ENCODE measurements around the gene MTG1.

The MTG1 gene

DNA sequence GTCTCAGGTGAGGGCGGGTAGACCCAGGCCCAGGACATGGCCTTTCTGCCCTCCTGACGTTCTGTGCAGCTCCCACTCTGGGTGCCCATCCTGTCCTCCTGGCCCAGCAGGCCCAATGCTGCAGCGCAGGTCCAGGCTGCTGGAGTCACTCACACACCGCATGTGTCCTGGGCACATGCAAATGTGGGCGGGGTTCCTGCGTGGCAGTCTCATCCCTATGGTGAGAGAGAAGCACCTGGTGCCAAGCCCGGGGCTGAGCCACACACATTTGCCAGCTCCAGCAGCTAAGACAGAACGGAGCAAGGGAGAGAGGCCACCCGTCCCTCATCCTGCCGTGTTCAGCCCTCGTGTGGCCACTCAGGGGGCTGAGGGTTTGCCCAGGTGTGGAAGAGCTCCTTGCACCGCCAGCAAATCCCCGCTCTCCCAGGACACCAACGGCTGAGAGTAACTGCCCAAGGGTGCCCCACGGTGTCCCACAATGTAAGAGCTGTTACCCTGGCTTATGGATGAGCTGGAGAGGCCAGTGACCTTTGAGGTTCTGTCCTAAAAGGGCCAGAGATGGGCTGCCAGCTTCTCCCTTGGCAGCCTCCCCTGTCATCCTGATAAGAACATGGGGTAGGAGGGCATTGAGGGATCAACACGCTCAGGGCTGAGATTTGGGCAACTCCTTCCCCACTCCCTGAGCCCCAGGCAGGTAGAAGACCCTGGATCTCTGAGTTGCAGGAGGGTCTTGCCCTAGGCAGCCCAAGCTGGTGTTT, 40.6 kb upstream of the MTG1 start (continued):
- TF ChIP-seq, protein P1, sequence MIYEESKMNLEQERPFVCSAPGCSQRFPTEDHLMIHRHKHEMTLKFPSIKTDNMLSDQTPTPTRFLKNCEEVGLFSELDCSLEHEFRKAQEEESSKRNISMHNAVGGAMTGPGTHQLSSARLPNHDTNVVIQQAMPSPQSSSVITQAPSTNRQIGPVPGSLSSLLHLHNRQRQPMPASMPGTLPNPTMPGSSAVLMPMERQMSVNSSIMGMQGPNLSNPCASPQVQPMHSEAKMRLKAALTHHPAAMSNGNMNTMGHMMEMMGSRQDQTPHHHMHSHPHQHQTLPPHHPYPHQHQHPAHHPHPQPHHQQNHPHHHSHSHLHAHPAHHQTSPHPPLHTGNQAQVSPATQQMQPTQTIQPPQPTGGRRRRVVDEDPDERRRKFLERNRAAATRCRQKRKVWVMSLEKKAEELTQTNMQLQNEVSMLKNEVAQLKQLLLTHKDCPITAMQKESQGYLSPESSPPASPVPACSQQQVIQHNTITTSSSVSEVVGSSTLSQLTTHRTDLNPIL (CRISPR knock-in tag; IDR thresholded peaks at IDR 0.05; ENCODE audit: low read depth): no peak
- TF ChIP-seq BACH2 (CRISPR knock-in tag; IDR thresholded peaks at IDR 0.05; ENCODE audit: borderline replicate concordance): no peak
- no peak for TF ChIP-seq ISL1 (CRISPR knock-in tag; IDR thresholded peaks at IDR 0.05)
- no peak for TF ChIP-seq GLIS3 (CRISPR knock-in tag; IDR thresholded peaks at IDR 0.05)
- TF ChIP-seq ARNTL (CRISPR knock-in tag; IDR thresholded peaks at IDR 0.05; ENCODE audit: borderline replicate concordance, low read depth): no peak

DNA sequence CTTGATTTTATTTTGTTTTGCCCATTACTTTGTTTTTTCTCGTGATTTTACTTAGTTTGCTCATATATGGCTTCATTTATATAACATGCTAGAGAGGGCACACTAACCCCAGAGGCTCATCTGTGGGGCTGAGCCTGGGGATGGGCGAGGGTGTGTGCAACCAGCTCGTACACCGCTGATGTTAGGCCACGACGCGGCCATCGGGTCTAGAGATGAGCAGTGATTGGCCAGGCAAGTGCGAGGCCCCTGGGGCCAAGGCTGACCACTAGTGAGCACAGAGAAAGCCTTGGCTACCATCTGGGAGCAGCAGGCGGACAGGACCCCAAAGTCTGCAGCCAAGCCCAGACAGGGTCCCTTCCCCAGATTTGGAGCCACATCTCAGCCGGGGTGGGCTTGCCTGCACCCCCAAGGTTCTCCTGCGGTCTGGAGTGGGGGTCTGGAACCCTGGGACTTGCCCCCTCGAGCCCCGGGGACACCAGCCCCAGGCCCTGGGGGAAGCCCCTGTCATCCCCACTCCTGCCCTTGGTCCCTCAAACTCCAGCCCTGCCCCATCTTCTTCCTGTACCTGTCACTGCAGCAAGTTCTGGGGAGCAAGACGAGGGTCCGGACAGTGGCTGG, 39.9 kb upstream of the MTG1 start:
- no peak for ATAC-seq

DNA sequence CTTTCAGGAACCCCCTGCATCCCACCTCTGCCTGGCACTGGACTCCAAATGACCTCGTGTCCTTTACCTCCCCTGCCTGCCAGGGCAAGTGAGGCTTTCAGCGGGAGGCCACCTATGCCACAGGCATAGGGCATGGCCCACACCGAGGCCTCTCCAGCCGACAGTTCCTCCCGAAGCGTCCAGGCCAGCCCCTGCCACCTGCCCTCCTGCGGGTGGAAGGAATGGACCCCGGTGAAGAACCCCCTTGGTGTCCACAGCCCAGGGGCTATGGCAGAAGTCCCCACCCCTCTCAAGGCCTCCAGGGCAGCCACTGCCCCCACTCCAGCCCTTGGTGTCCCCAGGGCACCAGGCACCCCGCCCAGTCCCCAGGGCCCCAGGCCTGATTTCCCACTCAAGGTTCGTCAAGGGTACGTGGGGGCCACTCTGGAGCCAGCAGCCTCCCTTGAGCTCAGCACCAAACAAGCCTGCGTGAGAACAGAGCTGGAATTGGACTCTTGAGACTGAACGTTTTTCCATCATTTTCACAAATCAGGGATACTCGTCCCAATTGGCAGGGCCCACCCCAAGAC, 39.2 kb upstream of the MTG1 start:
- ATAC-seq: no peak
- TF ChIP-seq, protein P1 (CRISPR knock-in tag; IDR thresholded peaks at IDR 0.05; ENCODE audit: low read depth): no peak
- TF ChIP-seq ISL1 (CRISPR knock-in tag; IDR thresholded peaks at IDR 0.05) (no peak), ZNF70 (CRISPR knock-in tag; IDR thresholded peaks at IDR 0.05) (no peak), ZNF565 (CRISPR knock-in tag; conservative IDR thresholded peaks at IDR 0.05; ENCODE audit: low read depth) (no peak), OSR1 (CRISPR knock-in tag; IDR thresholded peaks at IDR 0.05) (no peak), GLIS3 (CRISPR knock-in tag; IDR thresholded peaks at IDR 0.05) (no peak), ZFP3 (CRISPR knock-in tag; IDR thresholded peaks at IDR 0.05) (no peak), RARB (CRISPR knock-in tag; IDR thresholded peaks at IDR 0.05) (no peak)
- TF ChIP-seq, protein P2, sequence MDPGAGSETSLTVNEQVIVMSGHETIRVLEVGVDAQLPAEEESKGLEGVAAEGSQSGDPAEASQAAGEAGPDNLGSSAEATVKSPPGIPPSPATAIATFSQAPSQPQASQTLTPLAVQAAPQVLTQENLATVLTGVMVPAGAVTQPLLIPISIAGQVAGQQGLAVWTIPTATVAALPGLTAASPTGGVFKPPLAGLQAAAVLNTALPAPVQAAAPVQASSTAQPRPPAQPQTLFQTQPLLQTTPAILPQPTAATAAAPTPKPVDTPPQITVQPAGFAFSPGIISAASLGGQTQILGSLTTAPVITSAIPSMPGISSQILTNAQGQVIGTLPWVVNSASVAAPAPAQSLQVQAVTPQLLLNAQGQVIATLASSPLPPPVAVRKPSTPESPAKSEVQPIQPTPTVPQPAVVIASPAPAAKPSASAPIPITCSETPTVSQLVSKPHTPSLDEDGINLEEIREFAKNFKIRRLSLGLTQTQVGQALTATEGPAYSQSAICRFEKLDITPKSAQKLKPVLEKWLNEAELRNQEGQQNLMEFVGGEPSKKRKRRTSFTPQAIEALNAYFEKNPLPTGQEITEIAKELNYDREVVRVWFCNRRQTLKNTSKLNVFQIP (CRISPR knock-in tag; IDR thresholded peaks at IDR 0.05; ENCODE audit: borderline replicate concordance, low read depth): no peak

More for the DNA sequence above, 39.9 kb upstream of the MTG1 start:
- TF ChIP-seq PPARA (CRISPR knock-in tag; IDR thresholded peaks at IDR 0.05; ENCODE audit: borderline replicate concordance) (no peak), ZNF70 (CRISPR knock-in tag; IDR thresholded peaks at IDR 0.05) (no peak), CSDC2 (CRISPR knock-in tag; IDR thresholded peaks at IDR 0.05) (no peak), TOX (CRISPR knock-in tag; IDR thresholded peaks at IDR 0.05; ENCODE audit: borderline replicate concordance) (no peak), ISL1 (CRISPR knock-in tag; IDR thresholded peaks at IDR 0.05) (no peak)

DNA sequence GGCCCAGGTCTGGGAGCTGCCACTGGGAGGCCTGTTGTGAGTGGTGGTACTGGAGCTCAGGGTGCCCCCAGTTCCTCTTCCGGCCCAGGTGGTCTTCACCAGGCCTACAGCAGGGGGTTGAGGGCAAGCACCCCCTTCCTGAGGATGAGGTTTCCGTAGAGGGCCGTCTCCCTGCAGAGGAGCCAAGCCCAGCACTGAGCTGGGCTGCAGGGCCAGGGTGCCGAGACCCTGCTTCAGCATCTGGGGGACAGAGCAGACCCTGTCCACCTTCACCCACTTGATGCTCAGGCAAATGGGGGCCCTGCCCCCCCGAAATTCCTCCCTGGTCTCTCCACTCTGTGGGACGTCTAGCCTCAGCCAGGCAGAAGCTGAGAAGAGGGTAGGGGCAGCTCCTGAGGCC, 38.7 kb upstream of the MTG1 start:
- no peak for TF ChIP-seq ISL1 (CRISPR knock-in tag; IDR thresholded peaks at IDR 0.05)
- no peak for TF ChIP-seq TCF4 (CRISPR knock-in tag; IDR thresholded peaks at IDR 0.05; ENCODE audit: borderline replicate concordance)
- TF ChIP-seq, protein P1 (CRISPR knock-in tag; IDR thresholded peaks at IDR 0.05; ENCODE audit: low read depth): no peak
- TF ChIP-seq, protein P3, sequence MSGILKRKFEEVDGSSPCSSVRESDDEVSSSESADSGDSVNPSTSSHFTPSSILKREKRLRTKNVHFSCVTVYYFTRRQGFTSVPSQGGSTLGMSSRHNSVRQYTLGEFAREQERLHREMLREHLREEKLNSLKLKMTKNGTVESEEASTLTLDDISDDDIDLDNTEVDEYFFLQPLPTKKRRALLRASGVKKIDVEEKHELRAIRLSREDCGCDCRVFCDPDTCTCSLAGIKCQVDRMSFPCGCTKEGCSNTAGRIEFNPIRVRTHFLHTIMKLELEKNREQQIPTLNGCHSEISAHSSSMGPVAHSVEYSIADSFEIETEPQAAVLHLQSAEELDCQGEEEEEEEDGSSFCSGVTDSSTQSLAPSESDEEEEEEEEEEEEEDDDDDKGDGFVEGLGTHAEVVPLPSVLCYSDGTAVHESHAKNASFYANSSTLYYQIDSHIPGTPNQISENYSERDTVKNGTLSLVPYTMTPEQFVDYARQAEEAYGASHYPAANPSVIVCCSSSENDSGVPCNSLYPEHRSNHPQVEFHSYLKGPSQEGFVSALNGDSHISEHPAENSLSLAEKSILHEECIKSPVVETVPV (CRISPR knock-in tag; IDR thresholded peaks at IDR 0.05): no peak
- no peak for TF ChIP-seq ZC3H10 (CRISPR knock-in tag; IDR thresholded peaks at IDR 0.05)
- no peak for TF ChIP-seq TOX (CRISPR knock-in tag; IDR thresholded peaks at IDR 0.05; ENCODE audit: borderline replicate concordance)
- TF ChIP-seq ZNF565 (CRISPR knock-in tag; conservative IDR thresholded peaks at IDR 0.05; ENCODE audit: low read depth): no peak
- TF ChIP-seq, protein P4, sequence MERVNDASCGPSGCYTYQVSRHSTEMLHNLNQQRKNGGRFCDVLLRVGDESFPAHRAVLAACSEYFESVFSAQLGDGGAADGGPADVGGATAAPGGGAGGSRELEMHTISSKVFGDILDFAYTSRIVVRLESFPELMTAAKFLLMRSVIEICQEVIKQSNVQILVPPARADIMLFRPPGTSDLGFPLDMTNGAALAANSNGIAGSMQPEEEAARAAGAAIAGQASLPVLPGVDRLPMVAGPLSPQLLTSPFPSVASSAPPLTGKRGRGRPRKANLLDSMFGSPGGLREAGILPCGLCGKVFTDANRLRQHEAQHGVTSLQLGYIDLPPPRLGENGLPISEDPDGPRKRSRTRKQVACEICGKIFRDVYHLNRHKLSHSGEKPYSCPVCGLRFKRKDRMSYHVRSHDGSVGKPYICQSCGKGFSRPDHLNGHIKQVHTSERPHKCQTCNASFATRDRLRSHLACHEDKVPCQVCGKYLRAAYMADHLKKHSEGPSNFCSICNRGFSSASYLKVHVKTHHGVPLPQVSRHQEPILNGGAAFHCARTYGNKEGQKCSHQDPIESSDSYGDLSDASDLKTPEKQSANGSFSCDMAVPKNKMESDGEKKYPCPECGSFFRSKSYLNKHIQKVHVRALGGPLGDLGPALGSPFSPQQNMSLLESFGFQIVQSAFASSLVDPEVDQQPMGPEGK (CRISPR knock-in tag; IDR thresholded peaks at IDR 0.05; ENCODE audit: borderline replicate concordance): no peak
- no peak for TF ChIP-seq RARB (CRISPR knock-in tag; IDR thresholded peaks at IDR 0.05)
- TF ChIP-seq BACH2 (CRISPR knock-in tag; IDR thresholded peaks at IDR 0.05; ENCODE audit: borderline replicate concordance): no peak
- TF ChIP-seq ARNTL (CRISPR knock-in tag; IDR thresholded peaks at IDR 0.05; ENCODE audit: borderline replicate concordance, low read depth): no peak
- TF ChIP-seq SNAI2 (CRISPR knock-in tag; IDR thresholded peaks at IDR 0.05): no peak
- TF ChIP-seq ZNF70 (CRISPR knock-in tag; IDR thresholded peaks at IDR 0.05): no peak
- no peak for ATAC-seq

All from SK-N-SH treated with all-trans-retinoic acid at 6 μM for 48 hours (cell line).